HCEC 1CT (cell line): Measurements from ENCODE around the gene HEXB.

Experiments used
- DNase-seq: peaks from one replicate; pipeline ENCODE4 v3.0.0-alpha.2; 2017

Gene HEXB

DNA sequence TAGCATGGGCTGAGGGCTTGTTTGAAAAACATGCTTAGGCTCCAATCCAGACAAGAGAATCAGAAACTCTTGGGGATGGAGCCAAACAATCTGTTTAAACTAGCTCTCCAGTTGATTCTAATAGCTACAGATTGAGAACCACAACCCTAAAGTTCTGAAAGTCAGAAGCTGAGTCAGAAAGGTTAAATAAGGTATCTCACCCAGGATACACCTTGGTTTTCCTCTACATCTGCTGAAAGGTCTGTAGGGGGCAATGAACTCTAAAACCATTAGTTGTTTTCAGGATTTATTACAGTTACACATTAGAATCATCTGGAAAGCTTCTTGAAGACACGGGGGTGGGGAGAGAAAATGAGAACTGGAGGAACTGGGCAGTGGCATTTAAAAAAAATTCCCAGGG lies 76.2 kb downstream of the HEXB start:
- no peak for DNase-seq

DNA sequence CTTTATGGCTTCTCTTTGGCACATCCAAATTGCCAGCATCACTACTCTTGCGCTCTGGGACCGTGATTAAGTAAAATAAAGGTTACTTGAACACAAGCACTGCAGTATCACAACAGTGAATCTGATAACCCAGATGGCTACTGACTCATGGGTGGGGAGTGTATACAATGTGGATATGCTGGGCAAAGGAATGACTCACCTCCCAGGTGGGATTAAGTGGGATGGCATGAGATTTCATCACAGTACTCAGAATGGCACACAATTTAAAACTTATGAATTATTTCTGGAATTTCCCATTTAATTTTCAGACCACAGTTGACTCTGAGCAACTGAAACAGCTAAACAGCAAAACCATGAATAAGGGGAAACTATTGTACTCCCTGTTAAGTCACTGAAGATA lies 77.6 kb downstream of the HEXB start:
- DNase-seq, result peak; percentile 65

DNA sequence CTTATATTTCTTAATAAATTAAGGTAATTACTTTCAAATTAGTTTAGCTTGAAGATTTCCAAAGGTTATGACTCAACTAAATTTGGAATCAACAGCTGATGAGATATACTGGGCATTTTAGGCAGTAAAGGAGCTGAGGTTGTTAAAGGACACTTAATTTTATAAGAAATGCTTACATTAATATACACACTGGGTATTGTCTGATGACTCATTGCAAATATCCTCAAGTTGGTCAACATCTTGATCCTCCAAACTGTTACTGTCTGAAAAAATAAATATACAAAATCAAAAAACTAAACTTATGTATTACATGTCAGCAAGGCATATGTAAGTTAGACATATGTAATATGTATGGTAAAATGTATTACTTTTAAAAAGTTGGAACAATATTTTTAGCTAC lies 78.5 kb downstream of the HEXB start:
- no peak for DNase-seq

DNA sequence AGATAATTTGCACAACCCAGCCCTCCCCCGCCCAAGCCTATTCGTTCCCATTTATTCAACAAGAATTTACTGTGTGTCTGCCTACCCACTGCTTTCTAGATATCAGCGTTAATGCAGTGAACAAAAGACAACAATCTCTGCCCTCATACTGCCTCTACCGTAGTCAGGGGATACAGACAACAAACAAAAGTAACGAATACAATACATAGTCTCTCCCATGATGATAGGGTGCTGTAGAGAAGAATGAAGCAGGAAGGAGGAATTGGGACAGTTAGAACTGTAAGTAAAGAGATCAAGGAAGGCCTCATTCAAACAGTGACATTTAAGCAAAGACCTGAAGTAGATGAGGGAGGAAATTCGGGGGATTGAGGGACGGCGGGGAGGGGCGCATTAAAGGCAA lies 80.2 kb downstream of the HEXB start:
- DNase-seq, result no peak

DNA sequence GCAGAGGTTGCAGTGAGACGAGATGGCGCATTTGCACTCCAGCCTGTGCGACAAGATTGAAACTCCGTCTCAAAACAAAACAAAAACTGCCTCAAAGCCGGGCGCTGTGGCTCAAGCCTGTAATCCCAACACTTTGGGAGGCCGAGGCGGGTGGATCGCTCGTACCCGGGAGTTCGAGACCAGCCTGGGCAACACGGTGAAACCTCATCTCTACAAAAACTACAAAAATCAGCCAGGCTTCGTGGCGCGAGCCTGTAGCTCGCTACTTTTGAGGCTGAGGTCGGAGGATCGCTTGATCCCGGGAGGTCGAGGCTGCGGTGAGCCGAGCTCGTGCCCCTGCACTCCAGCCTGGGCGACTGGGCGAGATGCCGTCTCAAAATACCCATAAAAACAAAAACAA lies 80.9 kb downstream of the HEXB start:
- no peak for DNase-seq

DNA sequence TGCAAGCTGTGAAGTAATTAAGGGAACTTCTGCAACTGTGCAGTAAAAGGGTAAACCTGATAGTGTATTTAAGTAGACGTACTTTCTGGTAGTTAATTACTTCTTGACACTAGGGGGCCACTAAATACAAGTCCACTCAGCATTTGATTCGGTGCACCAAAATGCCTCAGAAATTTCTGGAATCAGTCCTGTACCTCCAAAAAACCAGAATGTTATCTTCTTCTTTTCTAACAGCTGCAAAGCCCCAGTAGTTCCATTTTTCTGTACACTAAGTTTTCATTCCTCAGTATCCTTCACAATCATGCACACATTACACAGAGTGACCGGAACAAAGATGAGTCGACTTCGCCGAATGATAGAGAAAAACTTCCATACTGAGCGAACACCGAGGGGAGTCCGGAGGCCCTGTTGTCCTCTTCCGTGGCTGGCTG lies 81.4 kb downstream of the HEXB start:
- peak; percentile 53 for DNase-seq

DNA sequence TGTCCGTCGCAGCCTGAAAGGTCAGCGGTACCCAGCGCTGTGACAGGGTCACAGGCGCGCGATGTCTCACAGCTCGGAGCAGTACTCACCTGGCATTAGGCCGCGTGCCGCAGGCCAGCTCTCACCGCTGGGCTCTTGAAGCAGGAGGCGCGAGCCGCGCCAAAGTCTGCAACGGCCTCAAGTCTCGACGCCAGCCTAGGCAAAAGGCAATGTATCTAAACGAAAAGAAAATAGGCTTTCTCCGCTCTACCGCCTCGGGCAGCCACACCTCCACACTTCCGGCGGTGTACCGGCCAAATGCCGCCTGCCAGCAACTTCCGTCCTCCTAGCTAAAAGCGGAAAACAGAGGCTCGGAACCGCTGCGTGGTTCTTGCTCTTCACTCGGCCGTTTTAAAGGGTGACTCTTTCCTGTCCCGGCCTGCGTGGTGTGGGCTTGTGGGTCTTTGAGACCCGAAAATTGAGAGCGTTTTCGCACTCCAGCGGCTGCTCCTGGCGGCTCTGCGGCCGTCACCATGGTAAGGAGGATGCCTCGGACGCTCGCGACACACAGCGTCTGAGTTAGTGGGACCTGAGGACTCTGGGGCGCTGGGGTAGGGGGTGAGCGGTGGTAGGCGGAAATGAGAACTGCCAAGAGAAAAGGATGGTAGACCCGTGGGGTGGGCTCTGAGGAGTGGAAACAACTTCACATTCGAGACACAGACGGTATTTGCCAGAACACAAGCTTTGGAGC lies 82.0 kb downstream of the HEXB start, which contains the start of the genes GFM2 and NSA2:
Gene GFM2, minus strand, starts transcription at position 269 of the 730 bp plus-strand sequence. CDS start 3,375 bp downstream, outside the sequence.
Gene NSA2, plus strand, starts transcription at position 401 of the 730 bp plus-strand sequence. Its CDS starts 112 bp downstream, at position 513.
- peak; percentile 91 for DNase-seq

DNA sequence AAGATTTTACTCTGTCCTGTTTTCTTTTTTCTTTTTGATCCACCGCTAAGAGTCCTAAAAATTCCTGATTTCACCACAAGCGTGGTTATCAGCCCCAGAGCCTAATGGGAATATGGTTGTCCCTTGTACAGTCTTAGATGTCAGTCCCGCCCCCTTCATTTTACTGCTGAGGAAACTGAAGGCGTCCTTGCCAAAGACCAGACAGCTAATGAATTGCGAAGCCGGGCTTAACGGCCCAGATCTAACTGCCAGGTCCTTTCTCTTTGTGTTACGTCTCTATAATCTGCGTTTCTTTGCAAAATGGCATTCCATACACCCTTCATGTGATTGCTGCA lies 82.5 kb downstream of the HEXB start:
- peak; percentile 49 for DNase-seq
